ENCODE data around the gene AUNIP.

The AUNIP gene

GRCh38 chr1:25786887-25787759, 72.1 kb downstream of the AUNIP start:
- H3K36me3 ChIP-seq (ENCODE audit: control insufficient read depth in 2 of 2, insufficient read depth in 2 of 2, low read length in 2 of 2), result no peaks in the 10 kb centered on the region
- no peaks in the 10 kb centered on the region for H3K9me3 ChIP-seq (ENCODE audit: control insufficient read depth in 2 of 2, low read length in 2 of 2)
- no peak overlapping the region for H3K4me3 ChIP-seq (ENCODE audit: low read length in 2 of 2)
- H3K27ac ChIP-seq (ENCODE audit: low read depth in 2 of 2, low read length in 2 of 2), result no peak overlapping the region
- no peaks in the 10 kb centered on the region for H3K27me3 ChIP-seq (ENCODE audit: control insufficient read depth in 2 of 2, insufficient read depth in 2 of 2, low read length in 2 of 2)
- H3K9ac ChIP-seq (ENCODE audit: low read depth in 1 of 2, low read length in 2 of 2), result no peak overlapping the region
- peaks cover 0 to 4% of the 10 kb centered on the region in 2 donors for H3K4me1 ChIP-seq (ENCODE audit: control insufficient read depth in 2 of 2, insufficient read depth in 2 of 2, low read length in 2 of 2)

- H3K9me3 ChIP-seq (ENCODE audit: control insufficient read depth in 2 of 2, low read length in 2 of 2), result no peaks in the 10 kb centered on the region
- H3K36me3 ChIP-seq (ENCODE audit: control insufficient read depth in 2 of 2, insufficient read depth in 2 of 2, low read length in 2 of 2), result no peaks in the 10 kb centered on the region
- no peak overlapping the region for H3K4me3 ChIP-seq (ENCODE audit: low read length in 2 of 2)
- peaks cover 0 to 4% of the 10 kb centered on the region in 2 donors for H3K4me1 ChIP-seq (ENCODE audit: control insufficient read depth in 2 of 2, insufficient read depth in 2 of 2, low read length in 2 of 2)
- no peaks in the 10 kb centered on the region for H3K27me3 ChIP-seq (ENCODE audit: control insufficient read depth in 2 of 2, insufficient read depth in 2 of 2, low read length in 2 of 2)
- H3K27ac ChIP-seq (ENCODE audit: low read depth in 2 of 2, low read length in 2 of 2), result no peak overlapping the region
- H3K9ac ChIP-seq (ENCODE audit: low read depth in 1 of 2, low read length in 2 of 2), result no peak overlapping the region
These were observed 73.8 kb downstream of the AUNIP start for GRCh38 chr1:25785333-25786067.

DNA sequence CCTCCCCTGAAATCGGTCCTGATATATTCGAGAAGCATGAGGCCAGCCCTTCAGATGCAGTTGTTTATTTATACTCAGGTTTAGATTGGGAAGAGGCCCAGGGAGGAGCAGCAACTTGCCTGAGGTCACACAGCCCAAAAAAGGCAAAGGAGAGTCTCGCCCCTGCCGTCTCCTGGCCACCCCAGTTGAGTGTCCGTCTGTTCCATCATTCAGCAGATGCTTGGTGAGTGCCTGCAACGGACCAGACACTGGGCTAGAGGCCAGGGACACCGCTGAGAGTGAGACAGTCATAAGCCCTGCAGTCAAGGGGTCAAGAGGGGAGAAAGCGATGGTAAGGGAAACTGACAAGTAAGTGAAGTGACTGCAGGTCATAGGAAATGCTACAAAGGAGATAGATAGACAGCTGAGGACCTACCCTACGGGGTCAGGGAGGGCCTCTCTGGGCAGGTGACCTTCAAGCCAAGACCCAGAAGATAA, 74.6 kb downstream of the AUNIP start:
- no peaks in the 10 kb centered on the region for H3K27me3 ChIP-seq (ENCODE audit: control insufficient read depth in 2 of 2, insufficient read depth in 2 of 2, low read length in 2 of 2)
- H3K9me3 ChIP-seq (ENCODE audit: control insufficient read depth in 2 of 2, low read length in 2 of 2), result no peaks in the 10 kb centered on the region
- H3K27ac ChIP-seq (ENCODE audit: low read depth in 2 of 2, low read length in 2 of 2), result no peak overlapping the region
- no peak overlapping the region for H3K4me3 ChIP-seq (ENCODE audit: low read length in 2 of 2)
- H3K36me3 ChIP-seq (ENCODE audit: control insufficient read depth in 2 of 2, insufficient read depth in 2 of 2, low read length in 2 of 2), result no peaks in the 10 kb centered on the region
- H3K4me1 ChIP-seq (ENCODE audit: control insufficient read depth in 2 of 2, insufficient read depth in 2 of 2, low read length in 2 of 2), result peaks cover 0 to 4% of the 10 kb centered on the region in 2 donors
- no peak overlapping the region for H3K9ac ChIP-seq (ENCODE audit: low read depth in 1 of 2, low read length in 2 of 2)

Data from mucosa of rectum (tissue), 2 donors.